Measurements from ENCODE around the gene AURKAIP1. TPM values are rescaled to one million over a fixed set of nuclear protein-coding genes. Genes with fewer than 3 reads are reported as not detected.
"Not testable (repeated sequence)": the region's sequence is repeated elsewhere in the genome, so short reads cannot be mapped to it uniquely, and the experiment has no call there.

Gene AURKAIP1
- total and polyA plus RNA-seq, 2 donors = 20.7 to 158 TPM

DNA sequence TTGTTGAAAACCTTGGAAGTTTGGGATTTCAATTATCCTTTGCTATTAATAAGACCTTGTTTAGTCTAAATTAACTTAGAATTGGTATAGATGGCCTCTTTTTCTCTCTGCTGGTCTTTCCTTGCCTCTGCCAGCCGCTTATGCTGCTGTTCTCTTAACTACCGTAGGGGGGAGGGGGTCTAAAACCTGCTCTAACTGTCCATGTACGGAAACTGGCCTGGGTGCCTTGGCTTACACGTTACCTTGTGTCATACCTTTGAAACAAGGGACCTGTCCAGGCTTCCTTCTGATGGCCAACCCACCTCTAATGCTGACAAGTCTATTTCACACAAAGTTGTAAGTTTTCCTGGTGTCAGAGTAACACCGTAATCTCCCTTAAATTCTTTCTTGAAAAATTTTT is 42.4 kb upstream of the AURKAIP1 start:
- DNase-seq (ENCODE audit: extremely low spot score); H3K27ac ChIP-seq (ENCODE audit: low read depth); H3K4me1 ChIP-seq (ENCODE audit: insufficient read depth); H3K36me3 ChIP-seq (ENCODE audit: insufficient read depth); H3K4me3 ChIP-seq (ENCODE audit: low read depth, low read length): not testable (repeated sequence)
- whole genome bisulfite sequencing = 73% methylated on average over 5 of the region's 5 CpGs

DNA sequence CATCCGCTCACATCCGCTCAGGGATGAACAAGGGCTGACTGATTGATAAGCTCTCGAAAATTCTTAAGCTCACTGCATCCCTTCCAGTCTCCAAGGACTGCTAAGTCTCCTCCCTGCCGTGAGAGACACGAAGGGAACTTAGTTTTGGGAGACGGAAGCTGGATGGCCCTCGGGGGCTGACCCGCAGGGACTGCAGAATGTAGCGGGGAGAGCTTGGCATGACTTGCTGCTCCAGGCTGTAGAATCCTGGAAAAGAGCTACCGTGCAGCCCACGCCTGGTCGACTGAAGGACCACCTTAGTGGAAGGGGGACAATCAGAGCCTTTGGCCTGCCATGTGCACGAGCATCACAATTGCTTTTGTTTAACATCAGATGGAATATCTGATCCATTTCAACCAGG is 40.7 kb upstream of the AURKAIP1 start:
- Histone ChIP-seq H3K4me1 (ENCODE audit: insufficient read depth) (no peaks in the 10 kb centered on the region), H3K36me3 (ENCODE audit: insufficient read depth) (no peaks in the 10 kb centered on the region), H3K4me3 (ENCODE audit: low read depth, low read length) (no peak overlapping the region), H3K27ac (ENCODE audit: low read depth) (no peak overlapping the region)
- whole genome bisulfite sequencing = 72% methylated on average over 13 of the region's 13 CpGs
- DNase-seq (ENCODE audit: extremely low spot score) = no peak

DNA sequence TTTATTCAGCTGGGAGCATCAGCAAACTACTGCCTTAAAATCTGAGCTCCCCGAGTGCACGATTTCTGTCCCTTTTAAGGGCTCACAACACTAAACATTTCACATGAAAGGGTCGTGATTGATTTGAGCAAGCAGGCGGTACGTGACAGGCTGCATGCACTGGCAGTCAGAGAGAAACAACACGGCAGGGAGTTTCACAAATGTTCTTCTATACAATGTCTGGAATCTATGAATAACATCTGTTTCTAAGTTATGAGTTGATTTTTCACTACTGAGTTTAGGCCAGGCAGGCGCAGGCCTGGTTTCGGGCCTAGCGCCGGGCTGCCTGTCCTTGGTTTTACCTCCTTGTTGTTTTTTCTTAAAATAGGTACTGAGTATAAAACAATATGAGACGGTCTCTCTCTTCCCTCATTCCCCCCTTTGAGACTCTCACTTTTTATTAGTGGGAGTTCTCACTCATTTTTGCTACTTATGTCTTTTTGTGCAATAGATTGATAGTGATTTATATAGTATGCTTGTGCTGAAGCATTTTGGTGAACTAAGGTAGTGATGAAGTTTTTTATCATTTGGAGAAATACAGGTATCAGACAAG is 37.4 kb upstream of the AURKAIP1 start:
- H3K27ac ChIP-seq (ENCODE audit: low read depth); H3K36me3 ChIP-seq (ENCODE audit: insufficient read depth); H3K4me1 ChIP-seq (ENCODE audit: insufficient read depth); DNase-seq (ENCODE audit: extremely low spot score); H3K4me3 ChIP-seq (ENCODE audit: low read depth, low read length): not testable (repeated sequence)
- 95% methylated on average over 11 of the region's 11 CpGs for WGBS

DNA sequence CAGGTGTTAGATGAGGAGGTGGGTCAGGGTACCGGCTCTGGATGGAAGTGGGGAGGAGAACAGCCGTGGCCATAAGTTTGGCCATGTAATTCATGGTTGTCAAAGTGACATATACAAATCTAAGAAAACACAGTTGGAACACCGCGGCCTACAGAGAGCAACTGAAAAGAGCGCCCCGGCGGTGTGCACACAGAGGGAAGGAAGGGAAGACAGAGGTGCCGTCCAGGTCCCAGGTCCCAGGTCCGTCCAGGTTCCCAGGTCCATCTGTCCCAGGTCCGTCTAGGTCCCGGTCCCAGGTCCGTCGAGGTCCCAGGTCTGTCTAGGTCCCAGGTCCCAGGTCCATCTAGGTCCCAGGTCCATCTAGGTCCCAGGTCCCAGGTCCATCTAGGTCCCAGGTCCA is 36.6 kb upstream of the AURKAIP1 start:
- H3K27ac ChIP-seq (ENCODE audit: low read depth) = no peak overlapping the region
- no peaks in the 10 kb centered on the region for H3K4me1 ChIP-seq (ENCODE audit: insufficient read depth)
- no peak for DNase-seq (ENCODE audit: extremely low spot score)
- 90% methylated on average over 13 of the region's 13 CpGs for WGBS
- no peaks in the 10 kb centered on the region for H3K36me3 ChIP-seq (ENCODE audit: insufficient read depth)
- no peak overlapping the region for H3K4me3 ChIP-seq (ENCODE audit: low read depth, low read length)

DNA sequence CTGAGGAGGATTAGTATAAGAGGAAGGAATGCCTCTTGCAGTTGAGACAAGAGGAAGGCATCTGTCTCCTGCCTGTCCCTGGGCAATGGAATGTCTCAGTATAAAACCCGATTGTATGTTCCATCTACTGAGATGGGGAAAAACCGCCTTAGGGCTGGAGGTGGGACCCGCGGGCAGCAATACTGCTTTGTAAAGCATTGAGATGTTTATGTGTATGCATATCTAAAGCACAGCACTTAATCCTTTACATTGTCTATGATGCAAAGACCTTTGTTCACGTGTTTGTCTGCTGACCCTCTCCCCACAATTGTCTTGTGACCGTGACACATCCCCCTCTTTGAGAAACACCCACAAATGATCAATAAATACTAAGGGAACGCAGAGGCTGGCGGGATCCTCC is 35.2 kb upstream of the AURKAIP1 start:
- not testable (repeated sequence) for H3K27ac ChIP-seq (ENCODE audit: low read depth); DNase-seq (ENCODE audit: extremely low spot score); H3K36me3 ChIP-seq (ENCODE audit: insufficient read depth); H3K4me3 ChIP-seq (ENCODE audit: low read depth, low read length); H3K4me1 ChIP-seq (ENCODE audit: insufficient read depth)
- 51% methylated on average over 8 of the region's 8 CpGs for WGBS

DNA sequence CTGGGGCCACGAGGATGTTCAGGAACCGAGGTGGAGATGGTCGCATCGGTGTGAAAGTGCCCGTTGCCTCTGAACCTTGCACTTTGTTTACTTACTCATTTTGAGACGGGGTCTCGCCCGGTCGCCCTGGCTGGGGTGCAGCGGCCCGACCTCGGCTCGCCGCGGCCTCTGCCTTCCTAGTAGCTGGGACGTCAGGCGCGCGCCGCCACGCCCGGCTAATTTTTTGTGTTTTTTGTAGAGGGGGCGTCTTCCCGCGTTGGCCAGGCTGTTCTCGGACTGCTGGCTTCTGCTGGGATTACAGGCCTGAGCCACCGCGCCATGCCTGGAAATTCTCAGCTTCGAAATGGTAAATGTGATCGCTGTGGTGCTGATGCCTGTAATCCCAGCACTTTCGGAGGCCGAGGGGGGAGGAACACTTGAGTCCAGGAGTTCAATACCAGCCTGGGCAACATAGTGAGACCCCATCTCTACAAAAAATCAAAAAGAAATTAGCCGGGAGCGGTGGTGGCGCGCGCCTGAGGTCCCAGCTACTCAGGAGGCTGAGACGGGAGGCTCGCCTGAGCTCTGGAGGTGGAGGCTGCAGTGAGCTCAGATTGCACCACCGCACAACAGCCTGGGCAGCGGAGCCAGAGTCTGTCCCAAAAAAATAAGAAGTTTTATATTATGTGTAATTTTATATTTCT is 32.8 kb upstream of the AURKAIP1 start:
- 7% methylated on average over 41 of the region's 41 CpGs for WGBS
- H3K4me3 ChIP-seq (ENCODE audit: low read depth, low read length) = peak overlapping the region; percentile 97
- H3K36me3 ChIP-seq (ENCODE audit: insufficient read depth) = no peaks in the 10 kb centered on the region
- H3K27ac ChIP-seq (ENCODE audit: low read depth) = peak overlapping the region; percentile 81
- H3K4me1 ChIP-seq (ENCODE audit: insufficient read depth) = peaks cover 2% of the 10 kb centered on the region
- no peak for DNase-seq (ENCODE audit: extremely low spot score)

DNA sequence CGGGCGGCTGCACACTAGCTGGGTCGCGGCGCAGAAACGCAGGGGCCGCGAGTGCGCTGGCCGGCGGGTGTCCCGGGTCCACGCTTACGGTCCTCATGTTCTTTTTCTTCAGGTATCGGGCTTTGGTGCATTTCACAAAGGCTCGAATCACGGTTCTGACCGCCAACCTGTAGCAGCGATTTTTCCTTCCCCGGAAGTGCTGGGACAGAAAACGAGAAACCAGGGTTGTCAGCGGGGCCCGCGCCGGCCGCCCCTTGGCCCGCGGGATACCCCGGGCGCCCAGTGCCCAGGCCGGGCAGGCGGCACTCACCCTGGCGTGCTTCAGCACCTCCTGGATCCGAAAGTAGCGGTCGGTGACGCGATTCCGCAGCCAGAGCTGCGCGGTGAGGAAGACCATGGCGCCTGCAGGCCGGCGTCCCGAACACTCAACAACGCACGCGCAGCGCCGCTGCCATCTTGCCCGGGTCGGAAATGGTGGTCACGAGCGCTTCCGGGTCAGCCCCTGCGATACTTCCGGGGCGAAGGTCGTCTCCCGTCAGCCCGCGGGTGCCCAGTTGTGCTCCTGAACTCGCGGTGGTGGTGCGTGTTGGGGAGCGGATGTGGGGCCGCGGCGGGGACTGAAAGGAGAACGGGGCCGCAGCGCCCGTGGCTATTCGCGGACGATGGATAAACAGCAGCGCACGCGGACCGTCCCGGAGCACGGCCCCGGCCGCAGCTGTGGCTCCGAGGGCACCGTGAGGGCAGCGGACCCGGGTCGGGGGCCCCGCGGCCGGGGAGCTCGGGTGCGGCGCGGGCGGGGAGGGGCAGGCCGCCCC is 32.0 kb upstream of the AURKAIP1 start, which contains the start of gene MRPL20:
Gene MRPL20 (minus strand): TSS at position 473 of the 815 bp plus-strand sequence. CDS start 76 bp downstream, at position 397.
- under 1% methylated on average over 98 of the region's 98 CpGs for WGBS
- H3K4me1 ChIP-seq (ENCODE audit: insufficient read depth) = peaks cover 2% of the 10 kb centered on the region
- peak within 1 kb of the TSS; percentile 97 for H3K4me3 ChIP-seq (ENCODE audit: low read depth, low read length)
- DNase-seq (ENCODE audit: extremely low spot score) = peak; percentile 82
- peak within 1 kb of the TSS; percentile 81 for H3K27ac ChIP-seq (ENCODE audit: low read depth)
- peaks cover 1% of the 10 kb centered on the region for H3K36me3 ChIP-seq (ENCODE audit: insufficient read depth)

DNA sequence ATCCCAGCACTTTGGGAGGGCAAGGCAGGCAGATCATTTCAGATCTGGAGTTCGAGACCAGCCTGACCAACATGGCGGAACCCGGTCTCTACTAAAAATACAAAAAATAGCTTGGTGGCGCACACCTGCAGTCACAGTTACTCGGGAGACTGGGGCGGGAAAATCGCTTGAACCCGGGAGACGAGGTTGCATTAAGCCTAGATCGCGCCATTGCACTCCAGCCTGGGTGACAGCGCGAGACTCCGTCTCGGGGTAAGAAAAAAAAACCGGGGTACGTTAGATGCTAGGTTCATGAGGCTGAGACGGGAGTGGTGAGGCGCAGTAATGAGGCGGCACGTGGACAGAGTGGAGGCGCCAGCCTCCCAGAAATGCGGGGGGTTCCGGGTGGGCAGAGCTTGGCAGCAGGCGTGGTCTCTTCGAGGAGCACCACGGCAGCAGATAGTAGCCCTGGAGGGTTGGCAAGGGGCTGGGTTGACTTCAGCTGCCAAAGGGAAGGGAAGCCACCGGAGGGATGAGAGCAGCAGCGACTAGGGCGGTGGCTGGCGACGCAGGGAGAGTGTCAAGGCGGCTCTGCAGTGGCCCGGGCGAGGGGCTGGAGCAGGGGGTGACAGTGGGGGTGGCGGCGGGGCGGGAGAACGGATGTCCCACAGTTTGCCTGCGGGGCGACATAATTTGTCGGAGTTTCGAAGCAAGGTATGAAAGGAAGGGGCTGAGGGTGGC is 31.3 kb upstream of the AURKAIP1 start:
- Histone ChIP-seq H3K4me1 (ENCODE audit: insufficient read depth) (peaks cover 2% of the 10 kb centered on the region), H3K4me3 (ENCODE audit: low read depth, low read length) (peak overlapping the region; percentile 97), H3K36me3 (ENCODE audit: insufficient read depth) (peaks cover 3% of the 10 kb centered on the region), H3K27ac (ENCODE audit: low read depth) (no peak overlapping the region)
- WGBS = 41% methylated on average over 43 of the region's 43 CpGs
- no peak for DNase-seq (ENCODE audit: extremely low spot score)

DNA sequence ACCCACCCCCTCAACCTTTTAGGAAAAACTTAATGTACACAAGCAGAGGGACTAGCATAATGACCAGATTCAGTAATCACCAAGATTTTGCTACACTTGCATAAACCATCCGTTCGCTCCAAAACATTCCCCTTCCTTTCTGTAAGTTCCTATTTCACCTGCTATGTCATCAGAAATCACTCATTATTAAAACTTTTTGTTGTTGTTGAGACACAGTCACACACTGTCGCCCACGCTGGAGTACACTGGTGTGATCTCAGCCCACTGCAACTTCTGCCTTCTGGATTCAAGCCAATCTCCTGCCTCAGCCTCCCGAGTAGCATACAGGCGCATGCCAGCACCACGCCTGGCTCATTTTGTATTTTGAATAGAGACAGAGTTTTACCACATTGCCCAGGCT is 28.6 kb upstream of the AURKAIP1 start:
- WGBS = 75% methylated on average over 7 of the region's 7 CpGs
- H3K4me1 ChIP-seq (ENCODE audit: insufficient read depth) = peaks cover 2% of the 10 kb centered on the region
- H3K27ac ChIP-seq (ENCODE audit: low read depth) = no peak overlapping the region
- H3K36me3 ChIP-seq (ENCODE audit: insufficient read depth) = peaks cover 3% of the 10 kb centered on the region
- DNase-seq (ENCODE audit: extremely low spot score) = no peak
- H3K4me3 ChIP-seq (ENCODE audit: low read depth, low read length) = no peak overlapping the region

DNA sequence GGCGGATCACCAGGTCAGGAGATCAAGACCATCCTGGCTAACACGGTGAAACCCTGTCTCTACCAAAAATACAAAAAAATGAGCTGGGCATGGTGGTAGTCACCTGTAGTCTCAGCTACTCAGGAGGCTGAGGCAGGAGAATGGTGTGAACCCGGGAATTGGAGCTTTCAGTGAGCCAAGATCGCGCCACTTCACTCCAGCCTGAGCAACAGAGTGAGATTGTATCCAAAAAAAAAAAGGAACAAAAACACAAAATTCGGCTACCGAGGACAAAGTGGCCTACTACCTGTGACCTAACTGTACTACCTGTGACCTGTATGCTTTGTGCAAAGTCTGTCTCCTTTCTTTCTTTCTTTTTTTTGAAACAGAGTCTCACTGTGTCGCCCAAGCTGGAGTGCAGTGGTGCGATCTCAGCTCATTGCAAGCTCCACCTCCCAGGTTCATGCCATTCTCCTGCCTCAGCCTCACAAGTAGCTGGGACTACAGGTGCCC is 27.9 kb upstream of the AURKAIP1 start:
- not testable (repeated sequence) for H3K4me3 ChIP-seq (ENCODE audit: low read depth, low read length); H3K4me1 ChIP-seq (ENCODE audit: insufficient read depth); H3K27ac ChIP-seq (ENCODE audit: low read depth); H3K36me3 ChIP-seq (ENCODE audit: insufficient read depth); DNase-seq (ENCODE audit: extremely low spot score)
- 84% methylated on average over 9 of the region's 9 CpGs for WGBS

DNA sequence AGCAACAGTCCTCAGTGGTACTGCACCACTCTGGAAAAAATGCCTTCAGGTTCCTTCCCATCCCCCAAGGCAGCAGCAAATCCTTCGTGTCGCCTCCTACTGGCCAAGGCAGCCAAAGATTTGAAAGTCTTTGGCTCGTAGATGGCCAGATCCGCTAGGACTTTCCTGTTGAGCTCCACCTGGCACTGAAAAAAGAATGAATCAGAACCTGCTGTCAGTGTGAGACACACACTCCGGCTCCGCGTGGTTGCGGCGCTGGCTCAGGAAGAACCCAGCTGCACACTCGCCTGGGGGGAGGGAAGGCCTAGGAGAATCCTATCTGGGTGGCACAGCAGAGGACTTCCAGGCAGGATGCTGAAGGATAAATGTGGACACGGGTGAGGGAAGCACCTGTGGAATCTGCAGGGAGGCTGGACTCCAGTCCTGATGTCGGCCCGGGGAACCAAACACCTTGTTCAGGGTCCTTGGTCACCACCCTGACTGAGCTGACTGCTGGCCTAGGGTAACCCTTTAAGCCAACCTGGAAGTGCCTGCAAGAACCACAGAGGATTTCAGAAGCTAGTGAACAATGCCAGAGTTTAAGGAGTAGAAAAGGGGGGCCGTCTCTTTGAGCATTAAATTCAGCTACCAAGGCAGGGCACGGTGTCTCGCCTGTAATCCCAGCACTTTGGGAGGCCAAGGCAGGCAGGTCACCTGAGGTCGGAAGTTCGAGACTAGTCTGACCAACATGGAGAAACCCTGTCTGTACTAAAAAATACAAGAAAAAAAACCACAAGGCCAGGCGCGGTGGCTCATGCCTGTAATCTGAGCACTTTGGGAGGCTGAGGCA is 27.3 kb upstream of the AURKAIP1 start:
- H3K4me3 ChIP-seq (ENCODE audit: low read depth, low read length) = no peak overlapping the region
- peaks cover 2% of the 10 kb centered on the region for H3K4me1 ChIP-seq (ENCODE audit: insufficient read depth)
- DNase-seq (ENCODE audit: extremely low spot score) = no peak
- H3K36me3 ChIP-seq (ENCODE audit: insufficient read depth) = peaks cover 5% of the 10 kb centered on the region
- WGBS = 71% methylated on average over 20 of the region's 20 CpGs
- H3K27ac ChIP-seq (ENCODE audit: low read depth) = no peak overlapping the region

DNA sequence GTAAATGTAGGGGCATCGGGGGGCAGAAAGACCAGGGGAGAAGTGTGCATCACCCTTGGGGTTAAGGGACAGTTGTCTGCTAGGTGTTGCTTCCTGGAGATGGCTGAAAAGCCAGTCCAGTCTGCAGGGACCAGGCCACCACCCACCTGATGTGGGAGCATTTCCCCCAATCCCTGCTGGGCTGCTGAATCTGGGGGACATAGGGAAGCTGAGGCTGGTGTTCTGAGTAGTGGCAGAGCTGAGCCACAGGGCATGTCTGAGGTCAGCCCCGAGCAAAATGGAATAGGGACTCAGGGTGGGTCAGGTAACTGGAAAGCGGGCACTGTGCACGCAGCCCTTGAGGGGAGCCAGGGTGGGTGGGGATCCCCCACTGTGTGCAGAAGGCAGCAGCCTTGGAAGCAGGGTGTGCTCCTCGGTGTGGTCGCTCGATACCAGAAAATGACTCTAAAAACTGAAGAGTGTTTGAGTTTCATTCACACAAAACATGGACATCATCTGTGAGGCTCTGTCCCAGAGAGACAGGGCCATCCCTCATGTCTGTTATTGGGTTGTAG is 26.5 kb upstream of the AURKAIP1 start:
- H3K4me1 ChIP-seq (ENCODE audit: insufficient read depth) = peaks cover 2% of the 10 kb centered on the region
- 89% methylated on average over 7 of the region's 7 CpGs for WGBS
- H3K27ac ChIP-seq (ENCODE audit: low read depth) = no peak overlapping the region
- DNase-seq (ENCODE audit: extremely low spot score) = no peak
- H3K36me3 ChIP-seq (ENCODE audit: insufficient read depth) = peaks cover 5% of the 10 kb centered on the region
- no peak overlapping the region for H3K4me3 ChIP-seq (ENCODE audit: low read depth, low read length)
